ENCODE measurements around the gene DHRSX.

Gene DHRSX

DNA sequence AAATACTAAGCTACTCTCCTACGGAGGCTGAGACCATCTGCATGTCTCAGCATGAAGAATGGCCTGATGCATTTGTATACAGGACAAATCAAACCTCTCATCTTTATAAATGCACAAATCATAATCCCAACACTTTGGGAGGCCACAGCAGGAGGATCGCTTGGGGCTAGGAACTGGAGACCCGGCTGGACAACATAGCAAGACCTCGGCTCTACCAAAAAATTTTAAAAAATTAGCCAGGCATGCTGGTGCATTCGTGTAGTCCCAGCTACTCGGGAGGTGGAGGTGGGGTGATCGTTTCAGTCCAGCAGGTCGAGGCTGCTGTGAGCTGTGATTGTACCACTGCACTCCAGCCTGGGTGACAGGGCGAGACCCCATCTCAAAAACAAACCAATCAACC lies 262.8 kb downstream of the DHRSX start:
- TF ChIP-seq, protein P1, sequence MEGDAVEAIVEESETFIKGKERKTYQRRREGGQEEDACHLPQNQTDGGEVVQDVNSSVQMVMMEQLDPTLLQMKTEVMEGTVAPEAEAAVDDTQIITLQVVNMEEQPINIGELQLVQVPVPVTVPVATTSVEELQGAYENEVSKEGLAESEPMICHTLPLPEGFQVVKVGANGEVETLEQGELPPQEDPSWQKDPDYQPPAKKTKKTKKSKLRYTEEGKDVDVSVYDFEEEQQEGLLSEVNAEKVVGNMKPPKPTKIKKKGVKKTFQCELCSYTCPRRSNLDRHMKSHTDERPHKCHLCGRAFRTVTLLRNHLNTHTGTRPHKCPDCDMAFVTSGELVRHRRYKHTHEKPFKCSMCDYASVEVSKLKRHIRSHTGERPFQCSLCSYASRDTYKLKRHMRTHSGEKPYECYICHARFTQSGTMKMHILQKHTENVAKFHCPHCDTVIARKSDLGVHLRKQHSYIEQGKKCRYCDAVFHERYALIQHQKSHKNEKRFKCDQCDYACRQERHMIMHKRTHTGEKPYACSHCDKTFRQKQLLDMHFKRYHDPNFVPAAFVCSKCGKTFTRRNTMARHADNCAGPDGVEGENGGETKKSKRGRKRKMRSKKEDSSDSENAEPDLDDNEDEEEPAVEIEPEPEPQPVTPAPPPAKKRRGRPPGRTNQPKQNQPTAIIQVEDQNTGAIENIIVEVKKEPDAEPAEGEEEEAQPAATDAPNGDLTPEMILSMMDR (IDR thresholded peaks at IDR 0.05; ENCODE audit: borderline replicate concordance, insufficient read depth, low read depth, low read length), result no peak
- no peak overlapping the region for H3K4me3 ChIP-seq (ENCODE audit: low read depth, low read length)

DNA sequence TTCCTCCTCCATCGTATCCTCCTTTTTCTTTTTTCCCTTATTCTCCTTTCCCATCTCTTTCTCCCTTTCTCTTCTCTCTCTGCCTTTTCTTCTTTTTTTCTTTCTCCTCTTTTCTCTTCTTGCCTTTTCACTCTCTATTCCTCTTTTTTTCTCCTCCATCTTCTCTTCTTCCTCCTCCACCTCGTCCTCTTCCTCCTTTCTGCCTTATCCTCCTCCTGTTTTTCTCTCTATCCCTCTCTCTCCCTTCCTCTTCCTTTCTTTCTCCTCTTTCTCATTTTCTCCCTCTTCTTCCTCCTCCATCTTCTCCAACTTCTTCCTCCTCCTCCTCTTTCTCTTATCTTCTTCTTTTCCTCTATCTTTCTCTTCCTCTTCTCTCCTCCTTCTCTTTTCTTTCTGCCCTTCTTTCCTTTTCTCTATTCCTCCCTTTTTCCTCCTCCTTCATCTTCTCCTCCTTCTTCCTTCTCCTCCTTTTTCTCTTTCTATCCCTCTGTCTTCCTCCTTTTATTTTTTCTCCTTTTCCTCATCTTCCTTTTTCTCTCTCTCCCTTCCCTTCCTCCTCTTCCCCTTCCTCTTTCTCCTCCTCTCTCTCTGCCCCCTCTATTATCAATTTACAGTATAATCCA lies 269.1 kb downstream of the DHRSX start:
- no peak overlapping the region for H3K4me3 ChIP-seq (ENCODE audit: low read depth, low read length)
- TF ChIP-seq, protein P1 (IDR thresholded peaks at IDR 0.05; ENCODE audit: borderline replicate concordance, insufficient read depth, low read depth, low read length), result no peak

DNA sequence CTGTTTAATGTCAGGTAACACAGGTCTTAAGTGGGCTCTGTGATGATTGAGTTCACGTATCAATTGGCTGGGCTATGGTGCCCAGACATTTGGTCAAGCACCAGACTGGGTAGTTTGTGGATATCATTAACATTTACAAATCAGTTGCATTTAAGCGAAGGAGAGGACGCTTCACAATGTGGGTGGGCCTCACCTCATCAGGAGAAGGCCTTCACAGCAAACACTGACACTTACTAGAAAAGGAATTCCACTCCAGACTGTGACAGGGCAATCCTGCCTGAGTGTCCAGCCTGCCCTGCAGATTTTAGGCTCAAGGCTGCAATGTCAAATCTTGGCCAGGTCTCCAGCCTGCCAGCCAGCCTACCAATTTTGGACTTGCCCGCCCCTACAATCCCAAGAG lies 270.3 kb downstream of the DHRSX start:
- TF ChIP-seq, protein P1 (IDR thresholded peaks at IDR 0.05; ENCODE audit: borderline replicate concordance, insufficient read depth, low read depth, low read length), result no peak
- no peak overlapping the region for H3K4me3 ChIP-seq (ENCODE audit: low read depth, low read length)

DNA sequence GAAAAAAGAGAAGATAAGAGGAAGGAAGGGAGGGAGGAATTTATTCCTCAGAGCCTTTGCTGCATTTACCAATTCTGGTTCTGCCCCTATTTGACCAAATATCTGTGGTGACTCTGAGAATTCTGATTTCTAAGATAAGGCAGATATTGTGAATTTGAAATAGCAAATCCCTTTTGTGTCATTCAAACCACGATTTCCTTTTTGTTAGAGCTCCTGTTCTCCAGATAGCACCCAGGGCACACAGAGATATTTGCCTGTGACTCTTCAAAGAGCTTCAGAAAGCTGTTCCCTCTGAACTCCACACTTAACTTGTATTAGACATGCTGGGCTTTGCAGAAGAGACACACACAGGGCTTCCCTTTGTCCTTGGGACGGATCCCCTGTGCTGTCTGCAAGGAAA lies 272.2 kb downstream of the DHRSX start:
- TF ChIP-seq, protein P1 (IDR thresholded peaks at IDR 0.05; ENCODE audit: borderline replicate concordance, insufficient read depth, low read depth, low read length), result no peak
- no peak overlapping the region for H3K4me3 ChIP-seq (ENCODE audit: low read depth, low read length)

DNA sequence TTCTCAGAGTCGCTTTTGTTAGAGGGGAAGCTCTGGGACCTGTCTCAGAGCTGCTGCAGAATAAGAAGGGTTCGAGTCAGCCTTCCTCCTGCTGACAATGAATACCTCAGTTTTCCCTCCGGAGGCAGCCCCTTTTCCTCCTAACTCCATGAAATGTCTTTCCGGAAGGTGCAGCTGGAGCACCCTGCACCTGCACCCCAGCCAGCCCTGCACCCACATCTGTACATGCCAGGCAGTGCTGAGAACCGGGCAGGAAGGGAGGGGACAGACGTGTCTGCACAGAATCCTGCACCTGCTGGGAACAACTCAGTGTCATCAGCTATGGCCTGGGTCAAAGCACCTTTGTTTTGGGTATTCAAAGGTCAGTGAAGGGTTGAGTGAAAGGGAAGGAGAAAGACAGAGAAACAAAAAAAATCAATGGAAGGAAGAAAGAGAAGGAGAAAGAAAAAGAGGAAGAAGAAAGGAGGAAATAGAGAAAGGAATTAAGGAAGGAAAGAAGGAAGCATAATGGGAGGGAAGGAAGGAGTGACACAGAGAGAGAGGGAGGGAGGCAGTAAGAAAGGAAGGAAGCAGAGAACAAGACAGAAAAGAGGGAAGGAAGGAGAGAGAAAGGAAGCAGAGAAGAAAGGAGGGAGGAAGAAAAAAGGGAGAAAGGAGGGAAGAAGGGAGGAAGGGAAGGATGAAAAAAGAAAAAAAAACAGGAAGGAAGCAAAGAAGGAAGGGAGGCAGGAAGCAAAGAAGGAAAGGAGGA lies 273.7 kb downstream of the DHRSX start:
- TF ChIP-seq, protein P1 (IDR thresholded peaks at IDR 0.05; ENCODE audit: borderline replicate concordance, insufficient read depth, low read depth, low read length), result no peak
- H3K4me3 ChIP-seq (ENCODE audit: low read depth, low read length), result no peak overlapping the region

DNA sequence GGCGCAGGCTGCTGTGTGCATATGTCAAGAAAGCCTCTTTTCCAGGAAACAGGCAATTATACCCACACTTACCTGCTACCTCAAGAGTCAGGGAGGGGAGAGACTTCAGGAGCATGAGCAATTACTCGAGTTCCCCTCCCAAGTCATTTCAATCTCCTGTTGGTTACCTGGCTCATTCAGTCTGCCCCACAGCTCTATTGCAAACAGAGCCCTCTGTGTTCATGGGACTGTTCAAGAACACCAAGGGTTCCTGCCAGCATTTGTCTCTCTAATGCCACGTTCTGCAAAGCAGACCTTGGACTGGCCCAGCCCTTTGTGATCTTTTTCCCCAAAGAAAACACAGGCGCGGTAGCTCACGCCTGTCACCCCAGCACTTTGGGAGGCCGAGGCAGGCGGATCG lies 274.6 kb downstream of the DHRSX start:
- TF ChIP-seq, protein P1 (IDR thresholded peaks at IDR 0.05; ENCODE audit: borderline replicate concordance, insufficient read depth, low read depth, low read length), result no peak
- no peak overlapping the region for H3K4me3 ChIP-seq (ENCODE audit: low read depth, low read length)

Data from GM12875 (cell line).